IMR-90 (cell line): ENCODE measurements around the gene DNAJC17.

Experiments
- CEBPB ChIP-seq: IDR thresholded peaks from 2 replicates; pipeline ENCODE4 v1.6.1; 2012; ENCODE audit warnings: low read depth, low read length, improper control_type of control experiment
- CTCF ChIP-seq: conservative IDR thresholded peaks from 2 replicates; pipeline ENCODE4 v1.5.1; 2012; ENCODE audit warnings: mild to moderate bottlenecking, low read depth, low read length, improper control_type of control experiment
- MXI1 ChIP-seq: IDR thresholded peaks from 2 replicates; pipeline ENCODE4 v1.6.1; 2012; ENCODE audit warnings: low read depth, mild to moderate bottlenecking, low read length, moderate library complexity, borderline replicate concordance
- NFE2L2 ChIP-seq: fragments of 150-350 bp; IDR thresholded peaks from 2 replicates; pipeline ENCODE4 v1.6.1; 2016; ENCODE audit warnings: low read depth, mild to moderate bottlenecking, low read length
- RFX5 ChIP-seq: IDR thresholded peaks from 2 replicates; pipeline ENCODE4 v1.8.0; 2012; ENCODE audit warnings: low read depth, mild to moderate bottlenecking, low read length, moderate library complexity
- SMC3 ChIP-seq: fragments of 150-350 bp; IDR thresholded peaks from 2 replicates; pipeline ENCODE4 v1.6.1; 2016; ENCODE audit warnings: low read depth, mild to moderate bottlenecking, antibody characterized with exemption, low read length, moderate library complexity

DNA sequence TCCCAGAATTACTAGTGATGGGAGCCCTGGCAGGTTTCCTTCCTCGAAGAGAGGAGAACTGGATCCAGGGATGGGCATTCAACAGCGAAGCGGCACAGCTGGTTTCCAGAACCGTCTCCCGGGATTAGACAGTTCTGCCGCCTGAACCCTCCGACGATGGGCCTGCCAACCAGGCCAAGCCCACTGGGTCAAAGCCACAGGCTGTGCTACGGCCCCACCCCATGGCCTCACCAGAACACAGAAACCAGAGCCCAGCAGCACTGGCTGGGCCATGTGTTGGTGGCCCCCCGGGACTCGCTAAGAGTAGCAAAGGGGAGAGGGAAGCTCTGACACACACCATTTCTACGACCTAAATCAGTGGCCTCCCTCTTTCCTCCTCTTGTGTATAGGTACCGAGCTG is 35.3 kb downstream of the DNAJC17 start:
- TF ChIP-seq CTCF (no peak), RFX5 (no peak), MXI1 (no peak), CEBPB (no peak), NFE2L2 (no peak), SMC3 (no peak)
